Body of pancreas (tissue), 4 donors: ENCODE results near the gene ENHO. TPM values are rescaled to one million over a fixed set of nuclear protein-coding genes. Genes with fewer than 3 reads are reported as not detected.

Experiments used
- ATAC-seq: fragments of 150-250 bp; one replicate; pipeline ENCODE4 v1.9.1; 2016
- DNase-seq, 4 donors: peaks; one replicate each; pipeline ENCODE4 v3.0.0-alpha.2; 2019
- H3K27ac ChIP-seq, 4 donors: fragments of 200-600 bp; sonication (generic); 1 replicate in 3 of 4; 2 replicates in 1 of 4; pipeline versions ENCODE4 v1.5.1 to v1.6.1; 2016 to 2019; ENCODE audit warnings: mild to moderate bottlenecking in 1 of 4, mixed read lengths in 1 of 4, moderate library complexity in 1 of 4
- H3K27me3 ChIP-seq, 2 donors: fragments of 200-600 bp; sonication (generic); one replicate each; pipeline ENCODE4 v1.6.0; 2016; ENCODE audit warnings: mild to moderate bottlenecking in 1 of 2
- H3K36me3 ChIP-seq, 2 donors: fragments of 200-600 bp; sonication (generic); replicated peaks in 1 of 2; 2 replicates each; pipeline ENCODE4 v1.5.1; 2016; ENCODE audit warnings: low read depth in 2 of 2; ENCODE audit not compliant: insufficient read depth in 1 of 2
- H3K4me1 ChIP-seq: fragments of 200-600 bp; sonication (generic); one replicate; pipeline ENCODE4 v1.6.0; 2016
- H3K4me3 ChIP-seq, 2 donors: fragments of 200-600 bp; sonication (generic); 1 replicate in 1 of 2; 2 replicates in 1 of 2; pipeline ENCODE4 v1.5.1; 2016 to 2019
- H3K9me3 ChIP-seq, 3 donors: fragments of 200-600 bp; sonication (generic); 1 replicate in 2 of 3; 2 replicates in 1 of 3; pipeline ENCODE4 v1.5.1; 2016
- CTCF ChIP-seq, 7 experiments: fragments of 450-650 bp in 4 of 7; fragments of 200-600 bp in 3 of 7; sonication (generic) in 3 of 7; IDR thresholded peaks; one replicate each; pipeline ENCODE4 v1.5.1; 2016 to 2019; ENCODE audit warnings: antibody characterized with exemption in 7 of 7
- POLR2A ChIP-seq, 3 donors: fragments of 450-650 bp; IDR thresholded peaks; one replicate each; pipeline ENCODE4 v1.6.1; 2016; ENCODE audit warnings: antibody characterized with exemption in 3 of 3, mild to moderate bottlenecking in 2 of 3
- WGBS, 2 donors: methylation state at CpG; one replicate each; pipeline ENCODE4 v1.1.5; 2017; 5-methylcytosine and 5-hydroxymethylcytosine counted together
- intact Hi-C: fragments of 100-400 bp; cut with DNase I; formaldehyde crosslinking; loops from one replicate; pipeline ENCODE4 v1.15.1; 2023
- total RNA-seq, 2 donors: library from RNA; depleted of rRNA; stranded (reverse); fragments of >200 nt; gene quantifications; one replicate each; pipeline ENCODE4 v1.1.0, GENCODE V29; 2016

ENHO gene
- total RNA-seq, 2 donors from 2014 or later: 2.9 TPM; not detected in 1

- ATAC-seq (no peak), DNase-seq (no peak)
- H3K36me3 ChIP-seq: no peaks in the 10 kb centered on the region
- peaks cover 4% of the 10 kb centered on the region for H3K4me1 ChIP-seq
- no peak overlapping the region for H3K27ac ChIP-seq
- no peaks in the 10 kb centered on the region for H3K9me3 ChIP-seq
- H3K4me3 ChIP-seq: no peak overlapping the region
- TF ChIP-seq POLR2A (IDR thresholded peaks at IDR 0.05): no peak
- TF ChIP-seq CTCF (IDR thresholded peaks at IDR 0.05): no peak
- intact Hi-C loops: loop anchor here (5.0 kb wide), 1 partner anchor 35 kb away; the partner anchor contains the start of gene CNTFR
- no peaks in the 10 kb centered on the region for H3K27me3 ChIP-seq
- 71 to 85% methylated on average over 8 to 20 of the region's 20 CpGs for WGBS, 2 donors
Measured at GRCh38 chr9:34551751-34552605, 29.2 kb upstream of the ENHO start.

GRCh38 chr9:34550681-34551270 lies 28.0 kb upstream of the ENHO start:
- intact Hi-C loops: loop anchor here (5.0 kb wide), 1 partner anchor 37 kb away; the partner anchor contains the start of gene CNTFR
- Histone ChIP-seq H3K27ac (no peak overlapping the region), H3K4me1 (peaks cover 4% of the 10 kb centered on the region), H3K36me3 (no peaks in the 10 kb centered on the region), H3K4me3 (no peak overlapping the region), H3K9me3 (no peaks in the 10 kb centered on the region), H3K27me3 (no peaks in the 10 kb centered on the region)
- DNase-seq: peak in 1 of 4 donors; percentile 6
- TF ChIP-seq POLR2A (IDR thresholded peaks at IDR 0.05): no peak
- no peak for TF ChIP-seq CTCF (IDR thresholded peaks at IDR 0.05)
- WGBS, 2 donors: 63 to 78% methylated on average over 3 to 4 of the region's 5 CpGs
- no peak for ATAC-seq

GRCh38 chr9:34550016-34550680 lies 27.4 kb upstream of the ENHO start:
- intact Hi-C loops: loop anchor here (5.0 kb wide), 1 partner anchor 37 kb away; the partner anchor contains the start of gene CNTFR
- 83 to 93% methylated on average over 4 to 12 of the region's 12 CpGs for WGBS, 2 donors

GRCh38 chr9:34549407-34549732 lies 26.6 kb upstream of the ENHO start:
- no peak for DNase-seq

More at GRCh38 chr9:34550016-34550680, 27.4 kb upstream of the ENHO start:
- H3K4me3 ChIP-seq: no peak overlapping the region
- no peaks in the 10 kb centered on the region for H3K36me3 ChIP-seq
- peaks cover 4% of the 10 kb centered on the region for H3K4me1 ChIP-seq
- no peak for ATAC-seq
- TF ChIP-seq CTCF (IDR thresholded peaks at IDR 0.05): no peak
- no peak for TF ChIP-seq POLR2A (IDR thresholded peaks at IDR 0.05)
- no peaks in the 10 kb centered on the region for H3K9me3 ChIP-seq
- DNase-seq: peak in 1 of 4 donors; percentile 8
- no peaks in the 10 kb centered on the region for H3K27me3 ChIP-seq
- H3K27ac ChIP-seq: no peak overlapping the region

More at GRCh38 chr9:34549407-34549732, 26.6 kb upstream of the ENHO start:
- Histone ChIP-seq H3K27ac (no peak overlapping the region), H3K4me3 (no peak overlapping the region), H3K9me3 (no peaks in the 10 kb centered on the region), H3K27me3 (no peaks in the 10 kb centered on the region), H3K36me3 (no peaks in the 10 kb centered on the region), H3K4me1 (peaks cover 8% of the 10 kb centered on the region)
- WGBS, 2 donors: 86 to 89% methylated on average over 4 to 5 of the region's 5 CpGs
- no peak for ATAC-seq
- intact Hi-C loops: no loop called here
- TF ChIP-seq CTCF (IDR thresholded peaks at IDR 0.05) (no peak), POLR2A (IDR thresholded peaks at IDR 0.05) (no peak)
